SH-SY5Y (cell line): ENCODE data around the gene CD300C.

ENCODE experiments used
- GATA2 ChIP-seq: IDR thresholded peaks from 2 replicates; pipeline ENCODE4 v1.6.1; 2011; ENCODE audit warnings: mild to moderate bottlenecking, low read depth, low read length
- GATA3 ChIP-seq: IDR thresholded peaks from 2 replicates; pipeline ENCODE4 v1.6.1; 2011; ENCODE audit warnings: low read depth, mild to moderate bottlenecking, low read length, moderate library complexity

DNA sequence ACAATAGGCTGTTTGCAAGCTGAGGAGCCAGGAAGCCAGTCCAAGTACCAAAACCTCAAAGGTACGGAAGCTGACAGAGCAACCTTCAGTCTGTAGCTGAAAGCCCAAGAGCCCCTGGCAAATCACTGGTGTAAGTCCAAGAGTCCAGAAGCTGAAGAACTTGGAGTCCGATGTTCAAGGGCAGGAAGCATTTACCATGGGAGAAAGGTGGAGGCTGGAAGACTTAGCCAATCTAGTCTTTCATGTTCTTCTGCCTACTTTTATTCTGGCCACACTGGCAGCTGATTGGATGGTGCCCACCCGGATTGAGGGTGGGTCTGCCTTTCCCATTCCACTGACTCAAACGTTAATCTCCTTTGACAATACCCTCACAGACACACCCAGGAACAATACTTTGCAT, 30.0 kb downstream of the CD300C start:
- TF ChIP-seq GATA3 (no peak), GATA2 (no peak)
